ENCODE measurements around the gene CTNNB1.

The CTNNB1 gene

DNA sequence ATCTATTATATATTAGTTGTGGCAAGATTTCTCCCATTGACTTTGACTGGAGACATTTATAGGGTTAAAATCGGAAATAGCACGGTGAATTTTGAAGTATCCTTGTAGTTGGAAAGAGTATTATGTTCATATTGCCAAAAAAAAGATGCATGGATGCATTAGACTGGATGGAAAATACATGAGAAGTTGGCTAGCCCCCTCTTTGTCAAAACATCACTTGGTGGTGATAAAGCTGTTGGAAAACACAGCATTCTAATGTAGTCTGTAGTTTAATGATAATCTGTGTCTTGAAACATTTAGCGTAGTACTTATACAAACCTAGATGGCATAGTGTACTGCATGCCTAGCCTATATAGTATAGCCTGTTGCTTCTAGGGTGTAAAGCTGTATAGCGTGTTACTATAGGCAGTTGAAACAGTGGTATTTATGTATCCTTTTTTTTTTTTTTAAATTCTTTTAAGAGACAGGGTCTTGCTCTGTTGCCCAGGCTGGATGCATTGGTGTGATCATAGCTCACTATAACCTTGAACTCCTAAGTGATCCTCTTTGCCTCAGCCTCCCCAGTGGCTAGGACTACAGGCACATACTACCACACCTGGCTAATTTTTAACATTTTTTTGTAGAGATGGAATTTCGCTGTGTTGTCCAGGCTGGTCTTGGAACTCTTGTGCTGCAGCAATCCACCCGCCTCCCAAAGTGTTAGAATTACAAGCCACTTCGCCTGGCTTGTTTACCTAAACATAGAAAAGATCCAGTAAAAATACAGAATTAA is 21.8 kb downstream of the CTNNB1 start:
- no peak for DNase-seq (ENCODE audit: low spot score)

DNA sequence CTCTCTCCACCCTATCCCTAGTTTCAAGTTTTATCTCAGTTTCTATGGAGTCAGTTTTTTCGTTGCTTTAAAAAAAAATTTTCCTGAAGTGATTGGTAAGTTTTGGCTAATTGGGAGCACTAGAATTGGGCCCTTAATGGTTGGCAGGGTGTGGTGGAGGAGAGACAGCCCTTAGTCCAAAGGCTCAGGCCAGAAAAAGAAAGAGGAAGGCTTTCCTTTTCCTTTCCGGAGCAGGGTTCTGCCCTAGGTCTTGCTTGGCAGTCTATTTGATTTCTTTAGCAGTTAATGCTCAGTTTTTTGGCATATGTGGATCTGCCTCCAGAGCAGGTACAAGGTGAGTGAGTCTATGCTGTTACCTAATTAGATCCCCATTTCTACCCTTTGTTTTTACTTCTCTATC is 22.7 kb downstream of the CTNNB1 start:
- DNase-seq (ENCODE audit: low spot score), result no peak

DNA sequence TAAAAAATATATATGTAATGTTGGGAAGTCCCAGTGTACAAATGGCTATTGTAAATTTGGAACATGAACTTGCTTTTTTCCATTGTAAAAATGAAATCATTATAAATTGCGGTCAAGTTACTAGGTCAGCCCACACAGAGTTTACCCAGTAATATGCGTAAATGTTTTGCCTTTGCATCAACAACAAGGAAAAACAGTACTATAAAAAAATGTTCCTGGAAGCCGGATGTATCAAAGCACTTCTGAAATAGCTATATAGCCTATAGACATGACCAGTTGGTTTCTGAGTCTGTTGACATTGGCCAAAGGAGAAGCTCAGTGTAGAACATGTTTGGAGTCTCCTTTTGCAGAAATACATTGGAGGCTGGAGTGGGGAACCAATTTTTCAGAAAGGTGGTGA is 23.2 kb downstream of the CTNNB1 start:
- no peak for DNase-seq (ENCODE audit: low spot score)

- DNase-seq (ENCODE audit: low spot score), result no peak
These were observed 23.8 kb downstream of the CTNNB1 start for GRCh38 chr3:41223078-41223477.

DNA sequence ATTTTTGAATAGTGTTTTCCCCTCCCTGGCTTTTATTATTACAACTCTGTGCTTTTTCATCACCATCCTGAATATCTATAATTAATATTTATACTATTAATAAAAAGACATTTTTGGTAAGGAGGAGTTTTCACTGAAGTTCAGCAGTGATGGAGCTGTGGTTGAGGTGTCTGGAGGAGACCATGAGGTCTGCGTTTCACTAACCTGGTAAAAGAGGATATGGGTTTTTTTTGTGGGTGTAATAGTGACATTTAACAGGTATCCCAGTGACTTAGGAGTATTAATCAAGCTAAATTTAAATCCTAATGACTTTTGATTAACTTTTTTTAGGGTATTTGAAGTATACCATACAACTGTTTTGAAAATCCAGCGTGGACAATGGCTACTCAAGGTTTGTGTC is 24.4 kb downstream of the CTNNB1 start:
- DNase-seq (ENCODE audit: low spot score), result no peak

- no peak for DNase-seq (ENCODE audit: low spot score)
These were observed 25.0 kb downstream of the CTNNB1 start for GRCh38 chr3:41224120-41224806.

DNA sequence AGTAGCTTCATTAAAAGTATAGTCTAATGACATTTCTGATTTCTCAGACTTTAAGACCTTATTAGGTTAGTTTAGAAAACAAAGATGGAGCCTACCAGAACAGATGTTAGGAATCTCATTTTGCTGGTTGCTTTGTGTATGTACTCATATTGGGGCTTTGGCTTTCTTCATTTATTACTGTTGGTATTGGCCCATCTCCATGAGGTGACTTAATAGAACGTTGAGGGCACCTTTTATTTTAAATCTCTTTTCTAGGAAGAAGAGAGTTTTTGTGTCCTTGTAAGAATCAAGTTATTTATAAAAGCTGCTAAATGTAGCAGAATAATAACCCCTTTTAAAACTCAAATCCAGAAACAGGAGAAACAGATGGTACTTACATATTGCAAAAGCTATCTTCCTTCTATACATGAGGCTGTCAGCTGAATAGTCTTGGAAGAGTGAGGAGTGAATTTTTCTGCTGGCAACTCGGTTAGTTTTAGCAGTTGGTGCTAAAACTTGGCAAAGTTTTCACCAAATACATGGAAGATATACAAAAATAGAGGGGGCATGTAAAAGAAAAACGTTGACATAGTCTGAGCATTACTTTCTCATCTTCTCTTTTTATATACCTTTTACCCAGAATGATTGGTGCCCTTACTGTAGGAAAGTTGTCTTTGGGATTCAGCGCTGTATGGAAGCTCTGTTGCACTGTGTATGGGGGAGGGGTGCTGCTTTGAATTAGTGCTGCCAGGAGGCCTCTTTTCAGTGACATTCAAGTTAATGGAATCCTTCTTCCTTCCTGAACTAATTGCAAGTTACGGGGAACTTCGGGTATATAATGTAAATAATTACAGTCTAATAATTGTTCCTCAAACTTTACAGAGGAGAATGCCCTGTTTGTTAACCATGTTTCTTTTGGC is 35.8 kb downstream of the CTNNB1 start:
- no peak for DNase-seq (ENCODE audit: low spot score)

DNA sequence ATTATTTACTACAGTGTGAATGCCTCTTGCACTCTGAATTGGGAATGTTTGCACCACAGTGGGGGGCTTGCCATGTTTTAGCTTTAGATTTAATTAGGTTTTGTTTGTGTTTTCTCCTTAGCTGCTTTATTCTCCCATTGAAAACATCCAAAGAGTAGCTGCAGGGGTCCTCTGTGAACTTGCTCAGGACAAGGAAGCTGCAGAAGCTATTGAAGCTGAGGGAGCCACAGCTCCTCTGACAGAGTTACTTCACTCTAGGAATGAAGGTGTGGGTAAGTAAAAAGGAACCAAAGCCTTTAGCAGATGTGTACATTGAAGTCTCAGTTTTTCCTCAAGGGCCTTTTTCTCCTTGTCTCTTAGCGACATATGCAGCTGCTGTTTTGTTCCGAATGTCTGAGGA is 36.9 kb downstream of the CTNNB1 start:
- DNase-seq (ENCODE audit: low spot score), result no peak

DNA sequence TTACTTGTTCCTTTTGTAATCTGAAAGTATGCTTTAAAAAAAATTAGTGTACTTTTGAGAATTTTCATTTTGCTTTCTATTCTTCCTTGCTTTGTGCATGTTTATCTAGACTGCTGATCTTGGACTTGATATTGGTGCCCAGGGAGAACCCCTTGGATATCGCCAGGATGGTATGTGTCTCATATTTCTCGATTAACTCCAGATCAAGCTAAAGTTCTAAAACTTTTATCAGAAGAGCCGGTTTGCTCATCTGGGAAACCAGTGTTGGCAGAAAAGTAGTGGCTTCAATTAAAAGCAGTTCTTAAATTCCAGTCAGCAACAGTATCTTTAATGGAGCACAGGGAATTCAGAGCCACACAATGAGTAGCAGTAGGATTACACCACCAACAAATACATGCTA is 38.6 kb downstream of the CTNNB1 start:
- no peak for DNase-seq (ENCODE audit: low spot score)

DNA sequence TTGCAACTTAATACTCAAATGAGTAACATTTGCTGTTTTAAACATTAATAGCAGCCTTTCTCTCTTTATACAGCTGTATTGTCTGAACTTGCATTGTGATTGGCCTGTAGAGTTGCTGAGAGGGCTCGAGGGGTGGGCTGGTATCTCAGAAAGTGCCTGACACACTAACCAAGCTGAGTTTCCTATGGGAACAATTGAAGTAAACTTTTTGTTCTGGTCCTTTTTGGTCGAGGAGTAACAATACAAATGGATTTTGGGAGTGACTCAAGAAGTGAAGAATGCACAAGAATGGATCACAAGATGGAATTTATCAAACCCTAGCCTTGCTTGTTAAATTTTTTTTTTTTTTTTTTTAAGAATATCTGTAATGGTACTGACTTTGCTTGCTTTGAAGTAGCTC is 40.3 kb downstream of the CTNNB1 start:
- no peak for DNase-seq (ENCODE audit: low spot score)

DNA sequence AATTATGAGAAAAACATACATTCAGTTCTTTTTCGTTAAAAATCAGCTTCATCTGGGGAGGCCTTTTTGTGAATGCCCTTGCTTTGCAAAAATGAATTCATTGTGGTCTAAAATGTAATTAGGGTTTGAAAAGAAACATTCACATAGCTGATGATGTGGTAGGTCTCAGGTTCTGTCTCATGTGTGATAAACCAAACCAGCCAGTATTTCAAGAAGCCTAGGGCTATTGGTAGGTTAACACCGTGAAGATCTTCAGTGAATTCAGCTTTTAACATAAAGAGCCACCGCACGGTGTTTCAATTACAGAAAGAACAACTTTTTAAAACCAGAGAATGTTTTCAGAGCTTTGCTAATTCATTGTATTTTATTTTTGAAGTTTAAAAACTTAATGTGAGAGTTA is 41.9 kb downstream of the CTNNB1 start:
- no peak for DNase-seq (ENCODE audit: low spot score)

DNA sequence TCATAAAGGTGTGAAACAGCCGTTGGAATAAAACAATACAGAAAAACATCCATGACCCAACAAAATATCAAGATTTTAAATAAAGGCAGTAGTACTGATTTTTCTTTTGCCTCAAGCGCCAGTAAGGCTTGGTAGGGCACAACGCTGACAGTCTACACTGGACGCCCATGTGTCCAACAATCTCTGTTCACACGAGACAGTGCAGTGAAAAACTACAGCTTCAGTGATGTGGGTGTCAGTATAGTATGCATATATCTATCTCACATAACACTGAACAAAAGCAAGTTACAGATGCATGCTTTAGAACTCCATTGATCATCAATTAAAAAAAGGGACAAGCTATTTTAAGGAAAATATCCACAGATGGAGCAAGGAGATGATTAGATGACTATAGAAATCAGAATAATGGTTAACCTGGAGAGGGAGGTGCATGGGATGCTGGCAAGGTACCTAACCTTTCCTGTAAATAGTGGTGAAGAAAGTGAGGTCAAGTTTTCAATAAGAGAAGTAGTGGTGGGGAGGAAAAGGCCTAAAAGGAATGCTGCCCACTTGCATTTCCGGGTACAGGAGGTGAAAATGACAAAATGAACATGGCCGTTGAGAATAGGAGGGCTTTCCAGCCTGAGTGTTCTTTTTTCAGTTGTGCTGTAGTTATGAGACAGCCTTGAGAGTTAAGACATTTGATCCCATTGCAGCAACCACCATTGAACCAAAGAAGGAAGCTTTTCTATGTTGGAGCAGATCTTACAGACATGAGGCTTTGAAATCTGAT is 42.7 kb downstream of the CTNNB1 start:
- no peak for DNase-seq (ENCODE audit: low spot score)

GRCh38 chr3:41243183-41243582 is 43.9 kb downstream of the CTNNB1 start:
- DNase-seq (ENCODE audit: low spot score), result no peak

DNA sequence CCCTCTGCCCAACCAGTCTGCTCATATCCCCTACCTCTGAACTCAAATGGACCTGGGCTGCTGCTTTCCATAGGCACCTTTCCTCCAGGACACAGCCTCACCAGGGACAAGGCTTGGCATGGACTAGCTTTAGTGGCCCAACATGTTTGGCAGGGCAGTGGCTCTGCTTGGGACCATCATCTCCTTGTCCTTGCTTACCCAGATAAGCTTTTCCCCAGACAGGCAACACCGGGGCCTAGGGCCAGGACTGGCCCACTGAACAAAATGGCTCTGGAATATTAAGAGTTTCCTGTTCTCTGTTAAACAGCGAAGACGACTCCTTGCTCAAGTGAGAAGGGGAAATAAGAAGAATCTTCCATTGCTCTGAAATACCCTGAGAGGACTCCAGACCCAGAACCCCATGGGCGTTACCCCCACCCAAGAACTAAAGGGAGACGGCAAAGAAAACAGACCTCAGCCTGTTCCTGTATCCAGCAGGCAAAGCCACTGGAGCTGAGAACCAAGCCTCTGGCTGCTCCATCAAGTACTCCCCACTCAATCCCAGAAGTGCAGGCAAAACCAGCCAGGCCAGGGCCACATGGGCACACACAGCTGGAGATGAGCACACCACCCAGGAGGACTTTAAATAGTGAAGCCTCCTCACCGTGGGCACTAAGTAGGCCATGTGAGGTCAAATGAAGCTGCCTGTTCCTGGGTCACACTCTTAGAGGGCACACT is 45.5 kb downstream of the CTNNB1 start:
- DNase-seq (ENCODE audit: low spot score), result no peak

DNA sequence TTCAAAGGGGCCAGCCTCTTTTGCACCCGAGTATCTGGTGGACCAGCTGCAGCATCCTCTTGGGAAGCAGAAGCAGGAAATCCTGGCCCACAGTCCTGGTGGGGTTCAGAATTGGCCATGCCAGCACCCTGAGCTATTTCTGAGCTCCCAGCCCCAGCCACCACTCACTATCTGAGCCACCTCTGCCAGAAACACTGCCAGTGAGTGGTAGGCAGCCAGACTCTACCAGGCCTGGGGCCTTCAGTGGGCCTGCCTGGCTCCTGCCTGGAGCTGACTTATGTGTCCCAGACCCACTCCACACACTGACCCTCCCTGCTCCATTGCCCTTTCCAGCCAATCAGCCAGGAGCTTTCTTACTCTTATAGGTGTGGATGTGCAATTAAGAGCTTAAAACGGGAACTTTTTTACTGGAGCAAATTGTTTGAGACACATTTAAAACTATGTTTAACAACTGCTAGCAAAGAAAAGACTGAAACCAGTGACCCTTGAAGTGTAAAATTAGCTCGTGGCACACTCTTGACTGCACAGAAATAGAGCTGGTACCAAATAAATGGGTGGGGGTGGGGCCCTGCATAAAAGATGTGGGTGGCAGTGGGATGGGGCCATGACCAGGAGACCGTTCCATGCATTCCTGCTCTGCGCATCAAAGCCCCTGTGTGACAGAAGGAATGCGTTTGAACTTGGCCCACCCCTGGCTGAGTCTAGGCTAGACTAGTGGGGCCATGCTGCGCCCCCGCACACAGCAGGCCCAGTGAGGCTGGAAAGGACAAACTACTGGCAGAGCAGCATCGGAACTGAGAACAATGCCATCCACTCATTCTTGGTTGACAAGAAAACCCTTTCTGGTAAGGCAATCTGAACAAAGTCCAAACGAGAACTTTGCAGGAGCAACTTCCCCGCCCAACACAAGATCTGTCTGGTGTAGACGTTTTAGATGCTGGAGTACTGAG is 48.0 kb downstream of the CTNNB1 start:
- no peak for DNase-seq (ENCODE audit: low spot score)

- DNase-seq (ENCODE audit: low spot score), result no peak
These were observed 49.2 kb downstream of the CTNNB1 start for GRCh38 chr3:41248525-41248924.

DNA sequence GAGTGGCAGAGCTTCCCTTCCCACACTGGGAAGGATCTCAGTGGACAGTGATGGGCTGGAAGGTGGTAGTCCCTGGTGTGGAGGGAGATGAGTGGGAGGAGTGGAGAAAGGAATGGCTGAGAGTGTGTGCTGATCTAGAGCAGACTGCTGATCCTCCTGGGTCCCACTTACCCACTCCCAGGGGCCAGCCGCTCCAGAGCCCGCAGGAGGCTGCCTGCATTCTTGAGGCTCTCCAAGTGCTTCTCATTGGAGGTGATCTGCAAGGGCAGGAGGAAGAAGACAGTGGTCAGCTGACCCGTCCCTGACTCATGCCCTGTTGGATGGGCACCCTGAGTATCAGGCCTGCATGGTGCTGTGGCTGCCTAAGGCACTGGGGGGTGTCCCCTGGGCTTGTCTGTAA is 50.0 kb downstream of the CTNNB1 start:
- no peak for DNase-seq (ENCODE audit: low spot score)

- no peak for DNase-seq (ENCODE audit: low spot score)
These were observed 51.5 kb downstream of the CTNNB1 start for GRCh38 chr3:41250825-41251224.

GRCh38 chr3:41251593-41251992 is 52.3 kb downstream of the CTNNB1 start:
- no peak for DNase-seq (ENCODE audit: low spot score)

- DNase-seq (ENCODE audit: low spot score), result no peak
These were observed 59.0 kb downstream of the CTNNB1 start for GRCh38 chr3:41258239-41258800.

All from D341Med (cell line).